NCI-H1417 (cell line): Measurements from ENCODE around the gene FAM171A2.
A peak's percentile ranks its signal among the peaks of the same experiment; 100 is the strongest.

Experiments
- DNase-seq, 3 experiments: peaks; one replicate each; lab custom pipeline; 2025; lab: John Stamatoyannopoulos, UW

The FAM171A2 gene

GRCh38 chr17:44307387-44308186 lies 56.1 kb downstream of the FAM171A2 start:
- peak; percentile 75 to 87 (median 81) for DNase-seq

- DNase-seq, result peak in 2 of 3 experiments; percentile 25 to 73
Observed at GRCh38 chr17:44304651-44305050, 59.0 kb downstream of the FAM171A2 start.
